Activated CD8-positive, alpha-beta memory T cell treated with anti-CD3 and anti-CD28 coated beads, Interleukin-2, amount 50 U/mL, for 4 hours (primary cell): ENCODE data around the gene INPP4B.

Experiments
- DNase-seq: peaks from one replicate; pipeline ENCODE4 v3.0.0-alpha.2; 2020

Gene INPP4B

GRCh38 chr4:142367418-142368180 is 478.5 kb downstream of the INPP4B start:
- DNase-seq = no peak

GRCh38 chr4:142366769-142367181 is 479.3 kb downstream of the INPP4B start:
- no peak for DNase-seq

GRCh38 chr4:142365391-142365790 is 480.7 kb downstream of the INPP4B start:
- DNase-seq = no peak

- DNase-seq = no peak
These were observed 482.4 kb downstream of the INPP4B start for GRCh38 chr4:142363686-142364085.

- no peak for DNase-seq
These were observed 484.1 kb downstream of the INPP4B start for GRCh38 chr4:142361981-142362380.

GRCh38 chr4:142360657-142361056 is 485.4 kb downstream of the INPP4B start:
- DNase-seq = no peak

- no peak for DNase-seq
These were observed 487.4 kb downstream of the INPP4B start for GRCh38 chr4:142358656-142359055.

- no peak for DNase-seq
These were observed 489.3 kb downstream of the INPP4B start for GRCh38 chr4:142356801-142357200.

GRCh38 chr4:142356118-142356759 is 489.9 kb downstream of the INPP4B start:
- DNase-seq = no peak

- no peak for DNase-seq
These were observed 490.6 kb downstream of the INPP4B start for GRCh38 chr4:142355421-142355930.

- no peak for DNase-seq
These were observed 491.2 kb downstream of the INPP4B start for GRCh38 chr4:142354794-142355420.

- DNase-seq = no peak
These were observed 492.1 kb downstream of the INPP4B start for GRCh38 chr4:142354041-142354440.

- DNase-seq = no peak
These were observed 492.9 kb downstream of the INPP4B start for GRCh38 chr4:142353149-142353738.

GRCh38 chr4:142352712-142353111 is 493.4 kb downstream of the INPP4B start:
- DNase-seq = no peak

- no peak for DNase-seq
These were observed 494.1 kb downstream of the INPP4B start for GRCh38 chr4:142351958-142352357.

- DNase-seq = no peak
These were observed 495.2 kb downstream of the INPP4B start for GRCh38 chr4:142350871-142351270.

- DNase-seq = no peak
These were observed 497.5 kb downstream of the INPP4B start for GRCh38 chr4:142348613-142349021.

- no peak for DNase-seq
These were observed 498.9 kb downstream of the INPP4B start for GRCh38 chr4:142347241-142347640.

- DNase-seq = no peak
These were observed 500.2 kb downstream of the INPP4B start for GRCh38 chr4:142345924-142346323.

- DNase-seq = no peak
These were observed 504.8 kb downstream of the INPP4B start for GRCh38 chr4:142341268-142341667.

- no peak for DNase-seq
These were observed 507.0 kb downstream of the INPP4B start for GRCh38 chr4:142339053-142339452.

- no peak for DNase-seq
These were observed 509.7 kb downstream of the INPP4B start for GRCh38 chr4:142336251-142336934.

GRCh38 chr4:142334931-142335330 is 511.2 kb downstream of the INPP4B start:
- DNase-seq = no peak
